GM19452 (cell line): ENCODE results near the gene PEAR1.

Experiments used
- ATAC-seq: cut with Tn5 transposase; IDR thresholded peaks from one replicate; pipeline ENCODE4 v1.9.1; 2021; ENCODE audit not compliant: unreplicated experiment

Gene PEAR1

DNA sequence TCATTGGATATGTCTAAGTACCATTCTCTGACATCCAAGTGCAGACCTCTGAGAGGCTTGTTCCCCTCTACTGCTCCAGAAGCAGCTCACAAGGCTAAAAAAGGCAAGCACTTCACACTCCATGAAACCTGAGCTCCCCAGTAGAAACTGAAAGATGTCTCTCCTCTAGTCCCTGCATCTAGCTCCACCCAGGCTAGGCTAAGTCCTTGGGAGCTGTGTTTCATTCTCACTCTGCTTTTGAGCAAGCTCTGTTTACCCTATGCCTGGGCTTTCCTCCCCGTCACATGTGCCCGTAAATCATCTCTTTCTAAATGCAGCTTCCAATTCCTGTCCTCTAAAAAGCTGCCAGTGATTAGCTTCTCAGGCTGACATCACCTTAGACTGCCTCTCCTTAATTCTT is 65.9 kb downstream of the PEAR1 start:
- ATAC-seq, result no peak

DNA sequence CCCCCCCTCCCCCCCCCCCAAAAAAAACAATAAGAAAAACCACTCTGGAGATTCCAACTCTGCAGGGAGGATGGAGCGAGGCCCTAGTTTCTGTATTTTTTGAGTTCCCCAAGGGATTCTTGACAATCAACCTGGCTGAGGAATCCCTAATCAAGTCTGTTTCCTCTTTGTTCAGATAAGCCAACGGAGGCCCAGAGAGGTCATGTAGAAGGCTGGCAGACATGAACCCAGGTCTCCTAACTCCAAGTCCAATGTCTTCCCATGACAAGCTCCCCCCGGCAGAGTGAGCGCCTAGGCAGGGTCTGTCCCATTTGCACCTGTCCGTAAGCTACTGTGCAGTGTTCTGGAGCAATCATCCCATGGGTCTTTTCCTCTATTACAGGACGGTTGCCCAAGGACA is 66.4 kb downstream of the PEAR1 start:
- ATAC-seq, result no peak

DNA sequence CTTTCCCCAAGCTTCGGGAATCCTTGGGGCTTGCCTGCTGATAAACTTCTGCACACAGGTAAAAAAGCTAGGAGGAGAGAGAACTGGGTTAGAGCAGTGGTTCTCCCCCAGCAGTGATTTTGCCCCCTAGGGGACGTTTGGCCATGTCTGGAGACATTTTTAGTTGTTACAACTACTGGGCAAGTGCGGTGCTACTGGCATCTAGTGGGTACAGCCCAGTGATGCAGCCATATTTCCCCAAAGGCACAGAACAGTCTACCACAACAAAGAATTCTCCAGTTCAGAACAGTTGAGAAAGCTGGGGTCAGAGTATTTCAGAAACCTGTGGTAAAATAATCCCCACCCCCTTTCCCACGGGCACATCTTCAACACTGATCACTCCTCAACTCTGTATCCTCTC is 68.2 kb downstream of the PEAR1 start:
- ATAC-seq, result no peak

DNA sequence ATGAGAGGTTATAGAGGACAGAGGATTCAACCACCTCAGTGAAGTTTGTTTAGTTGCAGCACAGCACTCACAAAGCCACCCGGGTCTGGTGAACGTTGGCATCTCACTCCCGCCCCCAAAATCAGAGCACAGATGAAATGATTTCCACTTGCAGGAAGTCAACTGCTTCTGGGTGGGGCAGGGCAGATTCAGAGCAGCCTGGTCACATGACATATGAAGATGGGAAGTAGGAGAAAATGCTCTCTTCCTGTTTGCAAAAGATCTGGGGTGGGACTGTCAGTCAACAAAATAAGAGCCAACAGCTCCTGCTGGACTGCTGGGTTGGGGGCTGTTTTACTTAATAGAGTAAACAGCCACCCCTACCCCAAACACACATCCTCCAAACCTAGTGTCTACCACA is 70.1 kb downstream of the PEAR1 start:
- ATAC-seq, result no peak

DNA sequence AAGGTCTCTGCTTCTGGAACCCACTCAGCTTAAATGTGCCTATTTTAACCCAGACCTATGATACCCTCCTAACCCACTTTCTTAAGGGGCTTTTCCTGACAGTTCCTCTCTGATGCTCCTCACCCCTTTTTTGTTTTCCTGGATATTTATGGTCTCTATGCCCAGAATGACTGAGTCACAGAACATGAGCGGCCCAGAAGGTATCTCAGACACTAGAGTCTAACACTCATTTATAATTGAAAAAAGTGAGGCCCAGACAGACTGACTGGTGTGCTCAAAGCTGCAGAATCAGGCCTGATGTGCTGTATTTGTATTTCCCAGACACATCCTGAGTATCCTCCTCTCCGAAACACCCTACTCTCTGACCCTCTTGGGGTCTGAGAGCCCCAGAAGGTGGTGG is 70.9 kb downstream of the PEAR1 start:
- ATAC-seq, result no peak
